ENCODE results near the gene CBLN2.

- TF ChIP-seq, protein P1, sequence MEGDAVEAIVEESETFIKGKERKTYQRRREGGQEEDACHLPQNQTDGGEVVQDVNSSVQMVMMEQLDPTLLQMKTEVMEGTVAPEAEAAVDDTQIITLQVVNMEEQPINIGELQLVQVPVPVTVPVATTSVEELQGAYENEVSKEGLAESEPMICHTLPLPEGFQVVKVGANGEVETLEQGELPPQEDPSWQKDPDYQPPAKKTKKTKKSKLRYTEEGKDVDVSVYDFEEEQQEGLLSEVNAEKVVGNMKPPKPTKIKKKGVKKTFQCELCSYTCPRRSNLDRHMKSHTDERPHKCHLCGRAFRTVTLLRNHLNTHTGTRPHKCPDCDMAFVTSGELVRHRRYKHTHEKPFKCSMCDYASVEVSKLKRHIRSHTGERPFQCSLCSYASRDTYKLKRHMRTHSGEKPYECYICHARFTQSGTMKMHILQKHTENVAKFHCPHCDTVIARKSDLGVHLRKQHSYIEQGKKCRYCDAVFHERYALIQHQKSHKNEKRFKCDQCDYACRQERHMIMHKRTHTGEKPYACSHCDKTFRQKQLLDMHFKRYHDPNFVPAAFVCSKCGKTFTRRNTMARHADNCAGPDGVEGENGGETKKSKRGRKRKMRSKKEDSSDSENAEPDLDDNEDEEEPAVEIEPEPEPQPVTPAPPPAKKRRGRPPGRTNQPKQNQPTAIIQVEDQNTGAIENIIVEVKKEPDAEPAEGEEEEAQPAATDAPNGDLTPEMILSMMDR (IDR thresholded peaks at IDR 0.05 in 8 of 11, conservative IDR thresholded peaks at IDR 0.05 in 3 of 11) = no peak
- TF ChIP-seq POLR2AphosphoS5 (IDR thresholded peaks at IDR 0.05) = no peak
- no peak for TF ChIP-seq POLR2A (IDR thresholded peaks at IDR 0.05)
These were observed 1.2 kb downstream of the CBLN2 start for GRCh38 chr18:72542984-72543356.

All from spleen (tissue), 7 donors.